C4-2B (cell line): ENCODE data around the gene KDM3B.

Experiments used
- H3K27ac ChIP-seq: fragments of 450-650 bp; 2 replicates; pipeline ENCODE4 v1.5.1; 2017
- CTCF ChIP-seq: fragments of 450-650 bp; conservative IDR thresholded peaks from 2 replicates; pipeline ENCODE4 v1.5.1; 2017; ENCODE audit warnings: mild to moderate bottlenecking
- ZFX ChIP-seq: fragments of 450-650 bp; IDR thresholded peaks from 2 replicates; pipeline ENCODE4 v1.6.1; 2017

KDM3B gene

GRCh38 chr5:138351517-138351916, 968 bp upstream of the KDM3B start:
- TF ChIP-seq CTCF = no peak
- TF ChIP-seq ZFX = no peak
- H3K27ac ChIP-seq = no peak overlapping the region

- TF ChIP-seq CTCF (no peak; the same call in none of the 2 replicates), ZFX (peak; percentile 100)
- peak overlapping the region; percentile 98 for H3K27ac ChIP-seq
Measured at GRCh38 chr5:138352722-138353559, 456 bp downstream of the KDM3B start.

- no peak for TF ChIP-seq ZFX
- TF ChIP-seq CTCF = no peak
- peak overlapping the region; percentile 98 for H3K27ac ChIP-seq
Measured at GRCh38 chr5:138353560-138354080, 1.1 kb downstream of the KDM3B start.

- TF ChIP-seq CTCF (no peak), ZFX (no peak)
- no peak overlapping the region for H3K27ac ChIP-seq
Measured at GRCh38 chr5:138354387-138354786, 1.9 kb downstream of the KDM3B start.

GRCh38 chr5:138354926-138355378, 2.5 kb downstream of the KDM3B start:
- no peak overlapping the region for H3K27ac ChIP-seq
- TF ChIP-seq CTCF (no peak), ZFX (no peak)

GRCh38 chr5:138359621-138360020, 7.1 kb downstream of the KDM3B start:
- TF ChIP-seq ZFX (no peak), CTCF (no peak)
- H3K27ac ChIP-seq = no peak overlapping the region

- no peak overlapping the region for H3K27ac ChIP-seq
- TF ChIP-seq ZFX (no peak), CTCF (no peak)
Measured at GRCh38 chr5:138360941-138361452, 8.5 kb downstream of the KDM3B start.
